GM19397 (cell line): ENCODE results near the gene PRR30.
"Not testable (repeated sequence)": the region's sequence is repeated elsewhere in the genome, so short reads cannot be mapped to it uniquely, and the experiment has no call there.

Source experiments
- ATAC-seq: cut with Tn5 transposase; IDR thresholded peaks from one replicate; pipeline ENCODE4 v1.9.1; 2021; ENCODE audit warnings: mild to moderate bottlenecking, moderate library complexity; ENCODE audit not compliant: unreplicated experiment

The PRR30 gene

DNA sequence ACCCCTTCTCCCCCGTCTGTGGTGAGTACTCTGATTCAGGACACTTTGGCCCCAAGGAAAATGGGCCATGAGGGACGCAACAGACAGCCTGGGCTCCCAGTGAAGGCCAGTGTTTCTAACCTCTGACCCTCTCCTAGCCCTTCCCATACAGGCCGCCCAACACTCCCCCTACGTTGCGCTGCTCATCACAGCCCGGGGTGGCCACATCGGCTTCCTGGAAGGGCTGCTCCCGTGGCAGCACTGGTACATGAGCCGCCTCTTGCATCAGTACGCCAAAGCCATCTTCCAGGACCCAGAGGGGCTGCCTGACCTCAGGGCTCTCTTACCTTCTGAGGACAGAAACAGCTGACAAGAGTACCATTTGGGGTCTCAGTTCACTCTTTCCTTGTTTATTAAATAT lies 8.8 kb downstream of the PRR30 start:
- no peak for ATAC-seq

DNA sequence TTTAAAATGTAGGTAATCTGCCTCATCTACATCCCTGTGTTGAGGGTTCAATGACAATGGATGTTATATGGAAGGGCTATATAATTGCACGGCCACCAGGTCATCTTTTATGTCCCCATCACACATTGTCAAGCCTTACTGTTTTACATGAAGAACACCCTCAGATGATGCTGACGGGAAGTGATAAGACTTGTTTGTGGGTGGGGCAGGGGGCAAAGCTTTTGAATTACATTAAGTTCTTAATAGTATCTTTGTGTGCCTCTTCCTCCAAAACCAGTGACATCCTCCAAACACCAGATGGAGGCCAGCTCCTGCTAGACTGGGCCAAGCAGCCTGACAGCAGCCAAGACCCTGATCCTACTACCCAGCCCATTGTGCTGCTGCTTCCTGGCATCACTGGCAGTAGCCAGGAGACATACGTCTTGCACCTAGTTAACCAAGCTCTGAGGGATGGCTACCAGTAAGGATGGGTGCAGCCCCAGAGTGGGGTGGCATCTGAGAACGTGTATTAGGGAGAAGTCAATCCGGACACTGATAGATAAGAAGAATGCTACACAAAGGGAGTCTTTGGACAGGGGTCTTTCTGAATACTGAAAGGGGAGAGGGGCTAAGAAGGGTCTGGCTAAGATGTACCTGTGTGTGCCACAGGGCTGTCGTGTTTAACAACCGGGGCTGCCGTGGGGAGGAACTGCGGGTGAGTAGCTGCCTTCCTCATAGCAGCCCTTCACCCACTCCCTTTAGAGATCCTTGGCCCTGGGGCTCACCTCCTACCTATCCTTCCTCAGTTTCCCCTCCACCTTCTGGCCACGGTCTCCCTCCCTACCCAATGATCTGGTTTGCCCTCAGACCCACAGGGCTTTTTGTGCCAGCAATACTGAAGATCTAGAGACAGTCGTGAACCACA lies 10.3 kb downstream of the PRR30 start:
- ATAC-seq, result no peak

DNA sequence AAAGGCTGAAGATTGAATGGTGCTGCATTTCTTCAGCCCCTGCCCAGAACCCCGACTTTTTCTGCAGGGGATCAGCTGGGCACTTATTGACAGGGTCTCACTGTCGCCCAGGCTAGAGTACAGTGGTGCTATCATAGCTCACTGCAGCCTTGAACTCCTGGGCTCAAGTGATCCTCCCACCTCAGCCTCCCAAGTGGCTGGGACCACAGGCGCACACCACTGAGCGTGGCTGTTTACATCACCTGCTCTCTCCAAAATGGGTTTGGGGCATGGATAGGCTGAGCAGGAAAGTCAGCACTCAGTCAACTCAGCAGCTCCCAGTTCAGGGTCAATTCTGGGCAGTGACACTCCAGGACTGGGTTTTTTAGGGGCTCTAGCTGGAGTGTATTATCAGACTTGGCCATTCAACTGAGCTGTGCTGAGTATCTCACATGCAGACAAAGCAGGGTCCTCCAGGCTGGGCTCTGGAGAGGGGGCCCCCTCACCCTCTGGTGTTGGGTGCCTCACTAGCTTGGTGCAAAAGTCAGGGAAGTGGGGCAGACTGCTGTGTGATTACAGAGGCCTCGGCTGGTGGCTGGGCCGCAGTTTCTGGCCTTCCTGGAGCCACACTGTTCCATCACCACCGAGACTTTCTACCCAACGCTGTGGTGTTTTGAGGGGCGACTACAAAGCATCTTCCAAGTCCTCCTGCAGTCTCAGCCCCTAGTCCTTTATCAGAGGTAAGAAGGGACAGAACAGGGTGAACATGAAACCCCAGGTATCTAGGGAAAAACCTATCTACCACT lies 11.1 kb downstream of the PRR30 start:
- no peak for ATAC-seq

DNA sequence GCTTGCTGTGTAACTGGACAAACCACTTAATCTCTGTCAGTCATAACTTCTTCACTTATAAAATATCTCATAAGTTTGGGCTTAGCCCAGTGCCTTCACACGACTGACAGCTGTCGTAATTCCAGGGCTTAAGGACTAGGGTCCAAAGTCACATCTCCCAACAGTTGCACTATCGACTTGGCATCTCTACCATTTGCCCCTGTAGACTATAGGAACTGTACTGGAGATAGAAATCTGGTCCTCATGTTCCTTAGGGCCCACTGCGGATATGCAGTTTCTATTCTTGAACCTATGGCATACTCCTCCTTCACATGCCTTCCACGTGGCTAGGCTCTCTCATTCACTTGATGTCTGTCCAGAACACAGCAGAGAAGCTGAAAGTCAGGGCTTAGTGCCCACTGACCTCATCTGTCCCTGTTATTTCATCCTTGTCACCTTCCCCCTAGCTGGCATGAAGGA lies 12.9 kb downstream of the PRR30 start:
- no peak for ATAC-seq

DNA sequence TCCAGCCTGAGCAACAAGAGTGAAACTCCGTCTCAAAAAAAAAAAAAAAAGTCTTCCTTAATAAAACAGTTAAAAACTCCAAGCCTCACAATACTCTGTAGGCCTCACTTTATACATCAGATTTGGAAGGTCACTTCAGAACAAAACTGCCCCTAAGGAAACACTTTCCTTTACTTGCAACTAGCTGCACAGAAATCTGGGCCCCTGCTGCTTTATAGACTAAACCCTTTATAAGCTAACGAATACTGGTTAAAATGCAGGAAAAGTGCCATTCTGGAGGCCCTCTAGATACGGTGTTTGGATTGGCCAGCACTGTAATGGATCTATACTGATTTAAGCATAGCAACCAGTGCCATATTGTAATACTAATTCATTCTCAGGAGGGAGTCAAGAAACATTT lies 14.1 kb downstream of the PRR30 start:
- ATAC-seq, result no peak

DNA sequence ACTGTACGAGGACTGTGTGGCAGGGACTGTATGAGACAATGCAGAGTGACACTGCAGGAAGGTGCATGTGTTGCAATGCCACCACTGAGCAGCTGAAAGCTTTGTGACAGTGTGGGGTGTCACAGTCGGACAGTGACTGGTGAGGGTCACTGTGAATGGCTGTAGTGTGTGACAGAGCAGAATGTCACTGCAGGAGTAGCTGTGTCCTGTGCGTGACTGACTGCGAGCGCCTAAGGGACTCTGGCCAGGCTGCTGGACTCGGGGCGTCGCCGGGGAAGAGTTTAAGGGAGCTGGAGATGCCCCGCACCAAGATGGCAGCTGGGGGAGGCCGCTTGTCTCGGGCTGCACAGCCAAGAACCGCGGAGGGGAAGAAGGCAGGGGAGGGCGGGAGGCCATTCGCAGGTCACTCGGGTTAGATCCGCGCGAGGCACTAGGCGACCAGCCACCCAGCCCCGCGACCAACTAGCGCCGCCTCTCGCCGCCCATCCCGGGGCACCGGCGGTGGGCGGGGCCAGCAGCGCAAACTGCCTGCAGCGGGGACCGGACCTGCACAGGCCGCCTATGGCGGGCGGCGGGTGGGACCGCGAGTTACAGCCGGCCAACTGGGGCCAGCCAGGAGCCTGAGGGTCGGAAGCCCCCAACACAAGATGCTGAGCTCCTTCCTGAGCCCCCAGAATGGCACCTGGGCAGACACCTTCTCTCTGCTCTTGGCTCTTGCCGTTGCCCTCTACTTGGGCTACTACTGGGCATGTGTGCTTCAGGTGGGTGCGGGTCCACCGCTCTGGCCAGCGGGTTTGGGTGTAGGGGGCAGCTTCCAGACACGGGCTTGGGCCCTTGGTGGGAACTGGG lies 15.7 kb downstream of the PRR30 start, which contains the start of gene ABHD1:
Gene ABHD1, plus strand, starts transcription at position 514 of the 849 bp plus-strand sequence. Its CDS starts 134 bp downstream, at position 648.
- ATAC-seq, result no peak

- no peak for ATAC-seq
Measured at GRCh38 chr2:27122791-27123190, 16.4 kb downstream of the PRR30 start.

DNA sequence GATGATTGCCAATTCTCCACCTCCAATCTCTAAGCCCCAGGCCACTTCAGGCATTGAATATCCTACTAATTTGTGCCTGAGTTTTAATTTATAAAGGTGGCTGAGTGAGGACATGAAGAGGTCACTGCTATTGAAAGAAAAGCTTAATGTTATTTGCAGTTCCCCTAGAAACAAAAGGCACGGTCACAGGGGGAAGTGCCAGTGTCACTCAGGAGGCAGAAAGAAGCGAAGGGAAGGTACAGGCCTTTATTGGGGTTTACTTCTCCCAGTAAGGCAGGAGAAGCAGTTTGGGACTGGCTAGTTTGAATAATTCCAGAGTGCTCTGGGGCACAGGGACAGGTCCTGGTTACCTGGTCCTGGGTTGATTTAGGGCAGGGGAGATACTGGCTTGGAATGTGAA lies 17.3 kb downstream of the PRR30 start:
- no peak for ATAC-seq

DNA sequence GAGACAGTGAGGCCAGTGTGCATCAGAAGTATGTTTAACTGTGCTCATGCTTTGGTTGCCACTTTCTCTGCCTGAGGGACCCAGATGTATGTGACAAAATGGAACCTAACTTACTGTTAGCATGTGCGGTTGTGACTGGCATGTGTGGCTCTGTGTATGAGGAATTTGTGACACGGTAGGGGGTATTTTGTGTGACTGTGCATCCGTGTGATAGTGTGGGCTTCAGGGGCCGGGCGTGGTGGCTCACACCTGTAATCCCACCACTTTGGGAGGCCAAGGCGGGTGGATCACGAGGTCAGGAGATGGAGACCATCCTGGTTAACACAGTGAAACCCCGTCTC lies 19.9 kb downstream of the PRR30 start:
- ATAC-seq, result not testable (repeated sequence)

DNA sequence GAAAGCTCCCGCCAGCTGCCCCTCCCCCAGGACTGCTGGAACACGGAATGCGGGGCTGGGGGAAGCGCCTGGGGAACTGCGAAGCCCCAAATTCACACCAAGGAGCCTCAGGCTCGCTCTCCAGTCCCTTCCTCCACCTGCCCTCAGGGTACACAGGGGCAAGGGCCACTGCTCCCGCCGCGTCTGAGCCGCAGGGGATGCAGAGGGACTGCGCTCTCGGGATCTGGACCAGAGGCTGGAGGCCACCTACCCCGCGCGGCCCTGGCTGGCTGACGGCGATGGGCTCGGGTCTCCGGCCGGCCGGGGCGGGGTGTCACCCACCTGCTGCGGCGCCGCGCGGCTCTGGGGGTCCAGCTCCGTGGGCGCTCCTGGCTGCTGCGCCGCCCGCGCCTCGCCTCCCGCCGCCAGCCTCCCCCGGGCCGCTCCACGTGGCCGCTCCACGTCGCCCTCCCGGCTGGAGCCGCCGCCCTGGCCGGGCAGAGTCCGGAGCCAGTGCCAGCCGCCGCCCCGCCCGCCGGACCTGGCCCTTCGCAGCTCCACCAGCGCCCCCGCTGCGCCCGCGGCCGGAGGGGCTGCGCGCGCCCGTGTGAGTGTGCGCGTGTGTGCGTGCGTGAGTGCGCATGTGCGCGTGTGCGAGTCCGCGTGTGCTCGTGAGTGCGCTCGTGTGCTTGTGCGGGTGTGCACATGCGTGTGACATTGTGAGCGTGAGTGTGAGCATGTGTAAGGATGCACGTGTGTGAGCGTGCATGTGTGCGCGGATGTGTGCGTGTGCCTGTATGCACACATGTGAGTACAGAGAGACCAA lies 20.5 kb downstream of the PRR30 start, which contains the start of gene CGREF1:
Gene CGREF1, minus strand, starts transcription at position 604 of the 805 bp plus-strand sequence. CDS start 14,762 bp downstream, outside the sequence.
- no peak for ATAC-seq

GRCh38 chr2:27117995-27118524 lies 21.1 kb downstream of the PRR30 start:
- ATAC-seq, result no peak

- ATAC-seq, result no peak
Measured at GRCh38 chr2:27115519-27115918, 23.7 kb downstream of the PRR30 start.

DNA sequence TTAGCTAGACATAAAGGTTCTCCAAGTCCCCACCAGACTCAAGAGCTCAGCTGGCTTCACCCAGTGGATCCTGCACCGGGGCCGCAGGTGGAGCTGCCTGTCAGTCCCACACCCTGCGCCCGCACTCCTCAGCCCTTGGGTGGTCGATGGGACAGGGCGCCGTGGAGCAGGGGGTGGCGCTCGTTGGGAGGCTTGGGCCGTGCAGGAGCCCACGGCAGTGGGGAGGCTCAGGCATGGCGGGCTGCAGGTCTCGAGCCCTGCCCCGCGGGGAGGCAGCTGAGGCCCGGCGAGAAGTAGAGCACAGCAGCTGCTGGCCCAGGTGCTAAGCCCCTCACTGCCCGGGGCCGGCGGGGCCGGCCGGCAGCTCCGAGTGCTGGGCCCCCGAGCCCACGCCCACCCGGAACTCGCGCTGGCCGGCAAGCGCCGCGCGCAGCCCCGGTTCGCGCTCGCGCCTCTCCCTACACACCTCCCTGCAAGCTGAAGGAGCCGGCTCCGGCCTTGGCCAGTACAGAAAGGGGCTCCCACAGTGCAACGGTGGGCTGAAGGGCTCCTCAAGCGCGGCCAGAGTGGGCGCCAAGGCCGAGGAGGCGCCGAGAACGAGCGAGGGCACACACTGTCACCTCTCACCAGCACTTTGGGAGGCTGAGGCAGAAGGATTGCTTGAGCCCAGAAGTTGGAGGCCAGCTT lies 27.7 kb downstream of the PRR30 start:
- not testable (repeated sequence) for ATAC-seq

DNA sequence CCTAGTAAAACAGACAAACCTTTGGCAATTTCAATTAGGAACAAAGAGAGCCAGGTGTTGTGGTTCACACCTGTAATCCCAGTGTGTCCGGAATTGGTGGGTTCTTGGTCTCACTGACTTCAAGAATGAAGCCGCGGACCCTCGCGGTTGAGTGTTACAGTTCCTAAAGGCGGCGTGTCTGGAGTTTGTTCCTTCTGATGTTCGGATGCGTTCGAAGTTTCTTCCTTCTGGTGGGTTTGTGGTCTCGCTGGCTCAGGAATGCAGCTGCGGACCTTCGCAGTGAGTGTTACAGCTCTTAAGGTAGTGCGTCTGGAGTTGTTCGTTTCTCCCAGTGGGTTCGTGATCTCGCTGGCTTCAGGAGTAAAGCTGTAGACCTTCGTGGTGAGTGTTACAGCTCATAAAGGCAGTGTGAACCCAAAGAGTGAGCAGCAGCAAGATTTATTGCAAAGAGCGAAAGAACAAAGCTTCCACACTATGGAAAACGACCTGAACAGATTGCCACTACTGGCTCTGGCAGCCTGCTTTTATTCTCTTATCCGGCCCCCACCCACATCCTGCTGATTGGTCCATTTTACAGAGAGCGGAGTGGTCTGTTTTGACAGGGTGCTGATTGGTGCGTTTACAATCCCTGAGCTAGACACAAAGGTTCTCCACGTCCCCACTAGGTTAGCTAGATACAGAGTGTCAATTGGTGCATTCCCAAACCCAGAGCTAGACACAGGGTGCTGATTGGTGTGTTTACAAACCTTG lies 28.4 kb downstream of the PRR30 start:
- not testable (repeated sequence) for ATAC-seq

- no peak for ATAC-seq
Measured at GRCh38 chr2:27109083-27109482, 30.1 kb downstream of the PRR30 start.

DNA sequence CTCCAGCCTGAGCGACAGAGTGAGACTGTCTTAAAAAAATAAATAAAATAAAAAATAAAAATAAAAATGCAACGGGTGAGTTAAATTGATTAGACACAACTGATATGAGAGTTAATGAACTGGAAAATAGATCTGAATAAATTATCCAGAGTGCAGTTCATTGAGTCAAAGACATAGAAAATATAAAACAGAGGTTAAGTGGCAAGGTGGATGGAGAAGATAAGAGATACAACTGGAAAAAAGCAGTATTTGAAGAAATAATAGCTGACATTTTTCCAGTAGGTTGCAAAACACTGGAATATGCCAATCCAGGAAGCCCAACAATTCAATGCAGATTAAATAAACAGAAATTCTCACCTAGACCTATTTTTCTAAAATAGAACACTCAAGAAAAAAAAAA lies 31.0 kb downstream of the PRR30 start:
- no peak for ATAC-seq

- no peak for ATAC-seq
Measured at GRCh38 chr2:27105981-27106380, 33.2 kb downstream of the PRR30 start.

- no peak for ATAC-seq
Measured at GRCh38 chr2:27102329-27102728, 36.9 kb downstream of the PRR30 start.
